Kidney (tissue), 14 donors: Measurements from ENCODE around the gene EVI5L. TPM values are rescaled to one million over a fixed set of nuclear protein-coding genes. Genes with fewer than 3 reads are reported as not detected.

Experiments
- DNase-seq, 5 donors: peaks; one replicate each; pipeline ENCODE4 v3.0.0-alpha.2; 2013 to 2020
- FAIRE-seq: peaks from 2 replicates; lab custom pipeline; 2012; peaks lifted over from hg19 to GRCh38; lab: Jason Lieb, UNC
- H3K27ac ChIP-seq, 2 donors: one replicate each; pipeline ENCODE4 v1.7.0; 2013; ENCODE audit warnings: low read depth in 2 of 2, low read length in 2 of 2, inconsistent platforms in 1 of 2
- H3K27me3 ChIP-seq: one replicate; pipeline ENCODE4 v1.7.1; 2013; ENCODE audit warnings: low read length, inconsistent platforms; ENCODE audit not compliant: control insufficient read depth, insufficient read depth
- H3K36me3 ChIP-seq, 3 donors: one replicate each; pipeline versions ENCODE4 v1.7.0 to v1.7.1; 2013; ENCODE audit warnings: low read length in 3 of 3, control low read depth in 1 of 3, inconsistent platforms in 1 of 3; ENCODE audit not compliant: insufficient read depth in 3 of 3, control insufficient read depth in 2 of 3
- H3K4me1 ChIP-seq, 3 donors: one replicate each; pipeline versions ENCODE4 v1.7.0 to v1.7.1; 2013; ENCODE audit warnings: low read length in 3 of 3, inconsistent platforms in 1 of 3, low read depth in 1 of 3; ENCODE audit not compliant: control insufficient read depth in 2 of 3, insufficient read depth in 2 of 3
- H3K4me3 ChIP-seq, 3 donors: one replicate each; pipeline versions ENCODE4 v1.7.0 to v1.8.1; 2013; ENCODE audit warnings: low read length in 3 of 3, control low read depth in 1 of 3, inconsistent platforms in 1 of 3
- H3K9ac ChIP-seq, 3 donors: one replicate each; pipeline versions ENCODE4 v1.7.0 to v1.7.1; 2013; ENCODE audit warnings: low read length in 3 of 3, control low read depth in 1 of 3, inconsistent platforms in 1 of 3
- H3K9me3 ChIP-seq, 3 donors: one replicate each; pipeline versions ENCODE4 v1.7.0 to v1.7.1; 2013; ENCODE audit warnings: low read length in 3 of 3, control low read depth in 1 of 3, inconsistent platforms in 1 of 3; ENCODE audit not compliant: control insufficient read depth in 2 of 3, insufficient read depth in 1 of 3
- CTCF ChIP-seq: IDR thresholded peaks from 3 replicates; pipeline ENCODE4 v1.5.1; 2012; ENCODE audit warnings: mild to moderate bottlenecking, moderate library complexity, borderline replicate concordance; ENCODE audit not compliant: insufficient read depth; ENCODE audit errors: extremely low read depth
- intact Hi-C: fragments of 100-400 bp; cut with DNase I; formaldehyde crosslinking; loops from one replicate; pipeline ENCODE4 v1.11.1; 2022
- polyA plus RNA-seq: library from polyadenylated mRNA; stranded (reverse); fragments of 350-450 nt; fragmentation: Illumina TruSeq; extraction: RNeasy Lipid Tissue Mini Kit (QIAGEN cat#74804); gene quantifications from one replicate; pipeline ENCODE4 v1.2.3, GENCODE V29; 2014; ENCODE audit warnings: low read depth, low replicate concordance; ENCODE audit not compliant: insufficient read depth
- total RNA-seq: library from RNA; stranded (reverse); fragmentation: NEBNext Ultra II Directional; extraction: Animal tissue kit (Norgen Biotek cat#: 25700); gene quantifications from one replicate; pipeline ENCODE4 v1.2.1, GENCODE V29; 2021
- donor health status: control.
- donor health status: control.
- donor health status: control.
- donor health status: control.
- donor health status: control.
- donor health status: DM: yes; HTN: yes; CAD: no.
- donor health status: Normal renal cell carcinoma (clear cell type).

EVI5L gene
- total and polyA plus RNA-seq, 2 donors from 2014 or later, result 14.5 to 15.9 TPM

- Histone ChIP-seq H3K27me3 (no peaks in the 10 kb centered on the region), H3K4me3 (no peak overlapping the region), H3K9me3 (no peaks in the 10 kb centered on the region), H3K27ac (no peak overlapping the region), H3K9ac (no peak overlapping the region), H3K4me1 (no peaks in the 10 kb centered on the region), H3K36me3 (no peaks in the 10 kb centered on the region)
- TF ChIP-seq CTCF, result no peak
- DNase-seq, result peak in 2 of 5 donors; percentile 62 to 71
- intact Hi-C loops, result no loop called here
- no peak for FAIRE-seq
These were observed 21.8 kb downstream of the EVI5L start for GRCh38 chr19:7851623-7852500.

- DNase-seq, result peak; percentile 94
- Histone ChIP-seq H3K9ac (peak overlapping the region in 1 of 3 donors; percentile 46), H3K4me1 (no peaks in the 10 kb centered on the region), H3K27ac (no peak overlapping the region), H3K9me3 (no peaks in the 10 kb centered on the region), H3K27me3 (no peaks in the 10 kb centered on the region), H3K4me3 (no peak overlapping the region), H3K36me3 (no peaks in the 10 kb centered on the region)
- TF ChIP-seq CTCF, result peak; percentile 64
- no peak for FAIRE-seq
- intact Hi-C loops, result no loop called here
These were observed 23.1 kb downstream of the EVI5L start for GRCh38 chr19:7852851-7853769.

GRCh38 chr19:7853770-7854128 is 23.7 kb downstream of the EVI5L start:
- FAIRE-seq (no peak), DNase-seq (no peak)
- H3K9ac ChIP-seq, result peak overlapping the region in 1 of 3 donors; percentile 46
- no peaks in the 10 kb centered on the region for H3K4me1 ChIP-seq
- intact Hi-C loops, result no loop called here
- no peak for TF ChIP-seq CTCF
- no peak overlapping the region for H3K27ac ChIP-seq
- H3K27me3 ChIP-seq, result no peaks in the 10 kb centered on the region
- H3K36me3 ChIP-seq, result no peaks in the 10 kb centered on the region
- H3K4me3 ChIP-seq, result no peak overlapping the region
- H3K9me3 ChIP-seq, result no peaks in the 10 kb centered on the region
